Endothelial cell of hepatic sinusoid (primary cell): ENCODE measurements around the gene HEG1.

Source experiments
- in situ Hi-C: cut with HindIII; loops from 2 replicates; pipeline ENCODE4 v1.10.0; 2017; ENCODE audit warnings: low sequenced_read_pairs

HEG1 gene

GRCh38 chr3:125017406-125017805, 38.4 kb downstream of the HEG1 start:
- in situ Hi-C loops, result loop anchor here (5.0 kb wide), 1 partner anchor 100 kb away; no protein-coding TSS in a partner anchor

GRCh38 chr3:125014570-125015179, 41.1 kb downstream of the HEG1 start:
- in situ Hi-C loops, result loop anchor here (5.0 kb wide), 1 partner anchor 103 kb away; no protein-coding TSS in a partner anchor

- in situ Hi-C loops, result no loop called here
Measured at GRCh38 chr3:125013095-125013494, 42.7 kb downstream of the HEG1 start.

- in situ Hi-C loops, result no loop called here
Measured at GRCh38 chr3:125011941-125012340, 43.9 kb downstream of the HEG1 start.

- in situ Hi-C loops, result no loop called here
Measured at GRCh38 chr3:125010393-125010792, 45.4 kb downstream of the HEG1 start.

- in situ Hi-C loops, result no loop called here
Measured at GRCh38 chr3:125008766-125009165, 47.0 kb downstream of the HEG1 start.

GRCh38 chr3:125006291-125006731, 49.5 kb downstream of the HEG1 start:
- in situ Hi-C loops, result no loop called here

- in situ Hi-C loops, result no loop called here
Measured at GRCh38 chr3:125005676-125006075, 50.1 kb downstream of the HEG1 start.

- in situ Hi-C loops, result no loop called here
Measured at GRCh38 chr3:125005222-125005621, 50.6 kb downstream of the HEG1 start.

GRCh38 chr3:125003859-125004595, 51.8 kb downstream of the HEG1 start:
- in situ Hi-C loops, result no loop called here

GRCh38 chr3:125003369-125003853, 52.4 kb downstream of the HEG1 start:
- in situ Hi-C loops, result no loop called here

GRCh38 chr3:125002414-125003368, 53.1 kb downstream of the HEG1 start:
- in situ Hi-C loops, result no loop called here

GRCh38 chr3:125001557-125002413, 54.0 kb downstream of the HEG1 start:
- in situ Hi-C loops, result no loop called here

- in situ Hi-C loops, result no loop called here
Measured at GRCh38 chr3:125000661-125001060, 55.1 kb downstream of the HEG1 start.

- in situ Hi-C loops, result no loop called here
Measured at GRCh38 chr3:124999897-125000435, 55.8 kb downstream of the HEG1 start.

- in situ Hi-C loops, result no loop called here
Measured at GRCh38 chr3:124999317-124999716, 56.5 kb downstream of the HEG1 start.

- in situ Hi-C loops, result no loop called here
Measured at GRCh38 chr3:124998247-124998630, 57.6 kb downstream of the HEG1 start.

GRCh38 chr3:124997303-124998246, 58.2 kb downstream of the HEG1 start:
- in situ Hi-C loops, result no loop called here

GRCh38 chr3:124995460-124995994, 60.3 kb downstream of the HEG1 start:
- in situ Hi-C loops, result no loop called here
